Suppressor macrophage (primary cell): ENCODE measurements around the gene BARHL1.
"Not testable (repeated sequence)": the region's sequence is repeated elsewhere in the genome, so short reads cannot be mapped to it uniquely, and the experiment has no call there.

Source experiments
- DNase-seq, 4 experiments: peaks; one replicate each; pipeline ENCODE4 v3.0.0-alpha.2; 2020 to 2022

The BARHL1 gene

GRCh38 chr9:132557159-132557558 lies 25.2 kb upstream of the BARHL1 start:
- DNase-seq: no peak

- no peak for DNase-seq
Measured at GRCh38 chr9:132559711-132560110, 22.7 kb upstream of the BARHL1 start.

- no peak for DNase-seq
Measured at GRCh38 chr9:132560616-132561202, 21.7 kb upstream of the BARHL1 start.

DNA sequence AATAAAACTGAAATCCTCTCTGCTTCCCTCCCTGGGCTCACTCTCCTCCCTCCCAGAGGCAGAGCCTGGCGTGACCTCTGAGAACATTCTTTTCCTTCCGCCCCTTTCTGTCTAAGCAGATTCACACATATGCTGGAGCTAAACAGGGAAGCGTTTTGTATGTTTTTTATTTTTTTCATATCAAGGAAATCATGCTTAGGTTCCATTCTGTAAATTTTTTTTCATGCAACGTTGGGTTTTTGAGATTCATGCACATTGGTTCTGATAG lies 20.2 kb upstream of the BARHL1 start:
- DNase-seq: peak in 3 of 4 experiments; percentile 16 to 57 (median 16)

DNA sequence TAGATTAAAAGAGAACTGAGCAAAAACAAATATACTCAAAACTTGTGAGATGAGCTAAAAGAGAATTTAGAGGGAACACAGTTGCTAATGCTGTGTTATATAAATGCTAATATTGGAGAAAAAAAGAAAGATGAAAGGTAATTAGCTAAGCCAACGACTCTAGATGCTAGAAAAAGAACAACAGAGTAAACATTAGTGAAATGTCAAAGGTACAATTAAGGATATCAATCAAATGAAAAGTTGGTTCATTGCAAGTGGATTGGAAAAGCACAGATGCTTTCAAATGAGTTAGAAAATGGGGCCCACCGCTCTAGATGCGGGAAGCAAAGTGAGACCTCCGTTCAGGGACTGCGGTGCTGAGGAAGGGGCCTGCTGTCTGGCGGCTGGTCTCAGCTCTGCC lies 17.9 kb upstream of the BARHL1 start:
- DNase-seq: no peak

- not testable (repeated sequence) for DNase-seq
Measured at GRCh38 chr9:132568787-132569186, 13.6 kb upstream of the BARHL1 start.

DNA sequence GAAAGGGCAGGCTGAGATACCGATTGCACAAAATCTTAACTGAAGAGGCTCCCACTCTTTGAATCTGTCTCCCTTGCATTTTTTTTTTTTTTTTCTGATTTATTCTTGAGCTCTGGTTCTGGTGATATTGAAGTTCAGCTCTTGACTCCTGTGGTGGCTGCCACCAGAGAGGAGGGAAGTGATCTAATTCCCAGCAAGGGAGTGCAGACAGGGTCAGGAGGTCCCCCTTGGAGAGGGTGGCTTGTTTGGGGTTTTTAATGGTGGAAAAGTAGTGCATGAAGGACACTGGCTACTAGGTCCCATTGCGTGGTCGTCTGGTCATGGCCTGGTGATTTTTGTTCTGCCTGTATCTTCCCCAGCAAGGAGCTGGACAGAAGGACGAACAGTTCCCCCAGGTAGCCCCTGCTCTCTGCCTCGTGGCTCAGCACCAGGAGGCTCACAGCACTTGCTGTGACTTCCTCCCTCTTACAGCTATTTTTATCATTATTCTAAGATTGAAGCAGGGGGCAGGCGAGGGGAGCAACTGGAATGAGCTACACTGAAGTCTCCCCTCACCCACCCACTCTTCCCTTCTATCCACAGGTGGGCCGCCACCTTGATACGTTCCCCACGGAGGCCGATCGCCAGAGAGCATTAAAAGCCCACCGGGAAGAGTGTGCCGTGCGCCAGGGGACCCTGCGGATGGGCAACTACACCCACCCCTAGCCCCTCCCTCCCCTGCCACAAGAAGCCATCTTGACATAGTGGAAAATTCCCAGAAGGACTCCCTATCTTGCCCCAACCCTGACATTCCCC lies 10.4 kb upstream of the BARHL1 start:
- DNase-seq: no peak

DNA sequence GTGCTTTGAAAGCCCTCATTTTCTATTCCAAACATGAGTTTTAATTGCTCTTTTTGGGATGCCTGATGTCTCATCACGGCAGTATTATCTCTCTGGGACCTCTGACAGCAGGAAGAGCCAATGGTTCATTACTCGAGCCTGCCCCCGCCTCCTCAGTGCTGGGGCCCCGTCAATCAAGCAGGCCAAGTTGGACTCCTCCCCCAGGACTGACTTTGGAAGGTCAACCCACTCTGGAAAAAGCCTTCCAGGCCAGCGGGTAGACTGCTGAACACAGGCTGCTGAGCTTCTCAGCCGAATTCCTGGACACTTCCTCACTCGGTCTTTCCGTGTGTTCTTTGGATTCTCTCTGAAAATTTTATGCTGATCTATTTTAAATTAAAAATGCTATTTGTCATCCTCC lies 9.5 kb upstream of the BARHL1 start:
- DNase-seq: no peak

GRCh38 chr9:132575005-132575609 lies 7.3 kb upstream of the BARHL1 start:
- DNase-seq: peak; percentile 59 to 82 (median 72)

- no peak for DNase-seq
Measured at GRCh38 chr9:132575811-132576210, 6.6 kb upstream of the BARHL1 start.

GRCh38 chr9:132577119-132577518 lies 5.3 kb upstream of the BARHL1 start:
- DNase-seq: no peak

DNA sequence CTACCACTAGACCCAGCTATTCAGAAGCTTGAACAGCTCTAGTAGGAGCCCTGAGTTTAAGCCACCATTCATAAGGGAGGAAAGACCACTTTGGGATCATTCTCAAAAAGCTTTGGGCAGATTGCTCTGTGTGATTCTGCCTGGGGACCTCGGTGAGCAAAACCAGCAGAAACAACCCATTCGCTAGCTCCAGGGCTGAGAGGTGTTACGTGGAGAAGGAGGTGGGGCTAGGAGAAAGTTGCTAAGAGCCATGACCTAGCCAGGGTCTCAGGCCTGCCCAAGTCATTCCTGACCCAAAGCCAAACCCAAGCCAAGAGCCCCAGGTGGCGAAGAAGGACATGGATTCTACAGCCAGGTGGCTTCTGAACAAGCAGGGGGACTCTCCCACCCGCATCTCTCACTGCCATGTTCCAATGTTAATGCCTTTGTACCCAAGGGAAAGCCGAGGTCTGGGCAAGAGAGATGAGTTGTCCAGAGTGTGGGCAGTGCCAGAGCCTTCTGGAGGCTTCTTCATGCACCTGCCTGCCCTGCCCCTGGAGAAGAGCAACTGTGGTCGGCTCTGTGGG lies 4.0 kb upstream of the BARHL1 start:
- DNase-seq: no peak

- no peak for DNase-seq
Measured at GRCh38 chr9:132579427-132579798, 3.0 kb upstream of the BARHL1 start.

DNA sequence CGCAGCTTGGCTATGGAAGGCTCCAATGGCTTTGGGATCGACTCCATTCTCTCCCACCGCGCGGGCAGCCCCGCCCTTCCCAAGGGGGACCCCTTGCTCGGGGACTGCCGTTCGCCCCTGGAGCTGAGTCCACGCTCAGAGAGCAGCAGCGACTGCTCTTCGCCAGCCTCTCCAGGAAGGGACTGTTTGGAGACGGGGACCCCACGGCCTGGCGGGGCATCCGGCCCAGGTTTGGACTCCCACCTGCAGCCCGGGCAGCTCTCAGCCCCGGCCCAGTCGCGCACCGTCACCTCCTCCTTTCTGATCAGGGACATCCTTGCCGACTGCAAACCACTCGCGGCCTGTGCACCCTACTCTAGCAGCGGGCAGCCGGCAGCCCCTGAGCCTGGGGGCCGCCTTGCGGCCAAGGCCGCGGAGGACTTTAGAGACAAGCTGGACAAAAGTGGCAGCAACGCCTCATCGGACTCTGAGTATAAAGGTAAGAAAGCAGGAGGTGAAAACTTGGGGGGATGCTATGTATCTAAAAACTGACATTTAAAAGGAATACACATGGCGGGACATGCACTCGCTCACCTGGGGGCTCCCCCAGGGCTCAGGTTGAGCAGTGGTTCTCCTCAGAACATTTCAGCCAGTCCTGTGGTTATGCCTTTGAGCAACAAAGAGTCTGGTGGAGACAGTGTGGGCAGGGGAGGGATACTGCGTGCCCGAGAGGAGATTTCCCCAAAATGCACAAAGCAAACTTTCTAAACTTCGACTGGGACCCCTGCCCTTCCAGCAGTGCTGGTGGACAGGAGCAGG lies 579 bp downstream of the BARHL1 start:
- no peak for DNase-seq

- DNase-seq: no peak
Measured at GRCh38 chr9:132583584-132584304, 1.3 kb downstream of the BARHL1 start.

DNA sequence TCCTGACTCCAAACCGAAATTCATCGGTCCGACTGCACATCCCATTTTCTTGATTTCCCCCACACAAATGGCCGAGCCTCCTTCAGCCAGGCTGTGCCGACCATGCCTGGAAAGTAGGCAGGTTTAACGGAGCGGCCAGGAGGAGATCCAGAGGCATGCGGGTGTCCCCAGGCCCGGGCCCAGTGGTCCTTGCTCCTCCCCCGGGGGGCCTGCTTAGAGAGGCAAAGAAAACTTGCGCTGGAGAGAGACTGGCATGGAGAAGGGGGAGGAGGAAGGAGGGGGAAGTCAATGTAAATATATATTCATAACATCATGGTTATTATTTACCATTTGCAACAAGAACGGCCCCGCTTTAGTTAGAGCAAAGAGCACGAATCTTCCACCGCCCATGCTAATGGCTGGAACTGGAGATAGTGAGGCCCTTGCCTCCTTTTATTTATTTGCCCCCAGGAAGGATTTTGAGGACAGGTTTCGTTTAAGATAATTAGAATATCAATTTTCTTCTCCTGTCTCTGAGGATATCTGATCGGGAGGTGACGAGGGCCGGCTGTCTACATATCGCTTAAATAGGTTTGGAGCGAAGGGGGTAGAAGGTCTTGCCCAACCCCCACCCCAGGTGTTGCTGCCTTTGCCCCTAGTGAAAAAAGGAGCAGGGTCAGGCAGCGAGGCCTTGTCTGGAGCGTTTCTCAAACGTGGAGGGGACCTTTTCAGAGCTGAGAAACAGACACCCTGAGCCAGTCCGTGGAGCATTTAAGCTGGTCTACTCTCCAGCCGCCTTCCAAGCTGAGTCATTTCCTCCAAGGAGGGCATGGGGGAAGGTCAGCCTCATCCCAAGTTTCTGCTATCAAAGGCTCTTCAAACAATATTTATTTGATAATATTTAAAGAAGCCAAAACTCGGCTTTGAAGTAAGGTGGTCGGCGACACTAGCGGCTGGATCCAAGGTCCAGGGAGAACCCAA lies 2.5 kb downstream of the BARHL1 start:
- DNase-seq: no peak

GRCh38 chr9:132585954-132586829 lies 3.8 kb downstream of the BARHL1 start:
- DNase-seq: peak in 3 of 4 experiments; percentile 27 to 39 (median 30)

DNA sequence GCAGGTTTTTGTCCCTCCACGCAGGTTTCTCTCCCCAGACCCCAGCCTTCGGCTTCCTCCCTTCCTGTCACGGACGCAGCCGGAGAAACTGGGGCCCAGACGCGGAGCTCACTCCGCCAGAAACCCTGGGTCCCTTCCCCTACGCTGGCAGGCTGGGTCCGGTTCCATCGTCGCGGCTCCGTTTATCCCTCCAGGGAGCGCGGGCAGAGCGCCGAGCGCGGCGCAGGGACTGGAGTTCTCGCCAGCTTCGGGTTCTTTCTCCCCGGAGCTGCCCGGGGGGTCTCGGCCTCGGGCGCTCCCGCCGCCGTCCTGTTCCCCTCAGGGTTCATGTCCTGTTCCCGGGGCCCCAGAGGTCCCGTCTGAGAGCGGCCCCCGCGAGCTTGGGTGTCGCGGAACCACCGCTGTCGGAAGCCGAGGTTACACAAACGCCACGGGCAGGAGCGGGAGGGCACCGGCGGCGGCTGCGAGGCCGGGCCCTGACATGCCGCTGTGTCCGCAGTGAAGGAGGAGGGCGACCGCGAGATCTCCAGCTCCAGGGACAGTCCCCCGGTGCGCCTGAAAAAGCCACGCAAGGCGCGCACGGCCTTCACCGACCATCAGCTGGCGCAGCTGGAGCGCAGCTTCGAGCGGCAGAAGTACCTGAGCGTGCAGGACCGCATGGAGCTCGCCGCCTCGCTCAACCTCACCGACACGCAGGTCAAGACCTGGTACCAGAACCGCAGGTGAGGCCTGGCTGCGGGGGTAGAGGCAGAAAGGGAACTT lies 4.6 kb downstream of the BARHL1 start:
- DNase-seq: no peak

DNA sequence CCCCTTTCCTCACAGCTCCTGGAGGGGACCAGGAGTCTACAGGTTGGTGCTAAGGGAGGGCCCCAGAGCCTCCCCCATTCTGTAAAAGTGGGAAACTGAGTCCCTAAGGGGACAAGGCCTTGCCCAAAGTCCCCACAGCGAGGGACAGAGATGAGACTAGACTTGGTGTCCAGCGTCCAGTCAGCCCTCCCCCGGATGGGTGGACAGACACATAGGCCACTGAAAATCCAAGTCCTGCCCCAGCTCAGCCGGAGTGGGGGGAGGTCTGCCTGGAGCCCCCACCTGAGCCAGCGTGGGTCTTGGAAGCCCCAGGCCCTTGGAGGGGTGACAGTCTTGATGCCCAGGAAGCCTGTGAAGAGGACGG lies 5.2 kb downstream of the BARHL1 start:
- DNase-seq: no peak
